Immature natural killer cell (primary cell): ENCODE results near the gene HLA-DMA. TPM values are rescaled to one million over a fixed set of nuclear protein-coding genes. Genes with fewer than 3 reads are reported as not detected.

Experiments used
- DNase-seq, 3 donors: peaks; one replicate each; pipeline ENCODE4 v3.0.0; 2022; ENCODE audit warnings: mixed read lengths in 1 of 3
- H3K27ac Mint-ChIP-seq, 6 donors: one replicate each; pipeline ENCODE4 v1.8.0; 2020; ENCODE audit warnings: mixed read lengths in 6 of 6, mild to moderate bottlenecking in 5 of 6, inconsistent platforms in 4 of 6, moderate library complexity in 3 of 6
- H3K27me3 Mint-ChIP-seq, 3 donors: one replicate each; pipeline ENCODE4 v1.8.0; 2020 to 2021; ENCODE audit warnings: low read depth in 3 of 3, mild to moderate bottlenecking in 3 of 3, mixed read lengths in 3 of 3, moderate library complexity in 3 of 3, inconsistent platforms in 1 of 3
- H3K36me3 Mint-ChIP-seq, 3 donors: one replicate each; pipeline ENCODE4 v1.8.0; 2020; ENCODE audit warnings: mixed read lengths in 3 of 3, inconsistent platforms in 2 of 3, mild to moderate bottlenecking in 2 of 3
- H3K4me1 Mint-ChIP-seq, 2 donors: one replicate each; pipeline ENCODE4 v1.8.0; 2020; ENCODE audit warnings: inconsistent platforms in 2 of 2, mild to moderate bottlenecking in 2 of 2, mixed read lengths in 2 of 2, moderate library complexity in 1 of 2
- H3K4me3 Mint-ChIP-seq, 5 donors: one replicate each; pipeline ENCODE4 v1.8.0; 2020; ENCODE audit warnings: mild to moderate bottlenecking in 5 of 5, mixed read lengths in 5 of 5, inconsistent platforms in 3 of 5, moderate library complexity in 3 of 5
- H3K9me3 Mint-ChIP-seq, 6 donors: one replicate each; pipeline ENCODE4 v1.8.0; 2020; ENCODE audit warnings: mild to moderate bottlenecking in 6 of 6, mixed read lengths in 6 of 6, inconsistent platforms in 4 of 6, moderate library complexity in 3 of 6
- polyA plus RNA-seq, 3 donors: library from polyadenylated mRNA; unstranded; fragments of 300-500 nt; fragmentation: Illumina TruSeq; gene quantifications; one replicate each; pipeline ENCODE4 v1.2.3, GENCODE V29; 2021

The HLA-DMA gene
- polyA plus RNA-seq, 3 donors from 2014 or later = 39.2 to 78.7 (median 69.7) TPM

- no peak overlapping the region for H3K27ac Mint-ChIP-seq
- H3K27me3 Mint-ChIP-seq = no peaks in the 10 kb centered on the region
- peaks cover 0 to 5% (median 3%) of the 10 kb centered on the region in 3 donors for H3K36me3 Mint-ChIP-seq
- DNase-seq = no peak
- no peaks in the 10 kb centered on the region for H3K9me3 Mint-ChIP-seq
- peaks cover 9 to 48% of the 10 kb centered on the region in 2 donors for H3K4me1 Mint-ChIP-seq
- H3K4me3 Mint-ChIP-seq = no peak overlapping the region
Observed at GRCh38 chr6:32960563-32960962, 7.7 kb upstream of the HLA-DMA start.

GRCh38 chr6:32956176-32956575, 3.3 kb upstream of the HLA-DMA start:
- H3K27me3 Mint-ChIP-seq = peaks cover 0 to 2% (median 0%) of the 10 kb centered on the region in 3 donors
- H3K27ac Mint-ChIP-seq = peak overlapping the region in 1 of 6 donors; percentile 18

GRCh38 chr6:32954986-32955802, 2.3 kb upstream of the HLA-DMA start:
- no peak for DNase-seq
- Mint-ChIP-seq H3K36me3 (peaks cover 0 to 5% (median 5%) of the 10 kb centered on the region in 3 donors), H3K4me1 (peaks cover 19 to 41% of the 10 kb centered on the region in 2 donors), H3K9me3 (no peaks in the 10 kb centered on the region), H3K4me3 (no peak overlapping the region), H3K27ac (peak overlapping the region in 1 of 6 donors; percentile 3), H3K27me3 (peaks cover 0 to 2% (median 0%) of the 10 kb centered on the region in 3 donors)

More at GRCh38 chr6:32956176-32956575, 3.3 kb upstream of the HLA-DMA start:
- Mint-ChIP-seq H3K36me3 (peaks cover 0 to 8% (median 5%) of the 10 kb centered on the region in 3 donors), H3K4me3 (no peak overlapping the region), H3K4me1 (peaks cover 19 to 42% of the 10 kb centered on the region in 2 donors), H3K9me3 (no peaks in the 10 kb centered on the region)
- no peak for DNase-seq

GRCh38 chr6:32954267-32954666, 1.4 kb upstream of the HLA-DMA start:
- Mint-ChIP-seq H3K4me3 (no peak overlapping the region), H3K27me3 (peaks cover 0 to 2% (median 0%) of the 10 kb centered on the region in 3 donors), H3K4me1 (peaks cover 25 to 38% of the 10 kb centered on the region in 2 donors), H3K9me3 (no peaks in the 10 kb centered on the region), H3K27ac (peak overlapping the region in 1 of 6 donors; percentile 20), H3K36me3 (peaks cover 0 to 5% (median 5%) of the 10 kb centered on the region in 3 donors)
- DNase-seq = no peak

- H3K9me3 Mint-ChIP-seq = no peaks in the 10 kb centered on the region
- DNase-seq = no peak
- H3K4me1 Mint-ChIP-seq = peaks cover 25 to 38% of the 10 kb centered on the region in 2 donors
- H3K36me3 Mint-ChIP-seq = peaks cover 0 to 5% (median 5%) of the 10 kb centered on the region in 3 donors
- peak overlapping the region in 3 of 6 donors; percentile 54 to 87 (median 85) for H3K27ac Mint-ChIP-seq
- H3K4me3 Mint-ChIP-seq = peak overlapping the region in 1 of 5 donors; percentile 36
- H3K27me3 Mint-ChIP-seq = peaks cover 0 to 2% (median 0%) of the 10 kb centered on the region in 3 donors
Observed at GRCh38 chr6:32953775-32954174, 878 bp upstream of the HLA-DMA start.

GRCh38 chr6:32950449-32950848, 2.4 kb downstream of the HLA-DMA start:
- Mint-ChIP-seq H3K36me3 (peaks cover 0 to 5% (median 0%) of the 10 kb centered on the region in 3 donors), H3K9me3 (no peaks in the 10 kb centered on the region), H3K4me3 (no peak overlapping the region), H3K27ac (peak overlapping the region in 1 of 6 donors; percentile 49), H3K27me3 (peaks cover 0 to 2% (median 0%) of the 10 kb centered on the region in 3 donors), H3K4me1 (peaks cover 28 to 43% of the 10 kb centered on the region in 2 donors)
- DNase-seq = no peak

- peaks cover 0 to 1% (median 0%) of the 10 kb centered on the region in 3 donors for H3K36me3 Mint-ChIP-seq
- no peak overlapping the region for H3K4me3 Mint-ChIP-seq
- peak overlapping the region in 1 of 6 donors; percentile 49 for H3K27ac Mint-ChIP-seq
- peaks cover 0 to 2% (median 0%) of the 10 kb centered on the region in 3 donors for H3K27me3 Mint-ChIP-seq
- no peaks in the 10 kb centered on the region for H3K9me3 Mint-ChIP-seq
- DNase-seq = no peak
- H3K4me1 Mint-ChIP-seq = peaks cover 31 to 43% of the 10 kb centered on the region in 2 donors
Observed at GRCh38 chr6:32950010-32950409, 2.9 kb downstream of the HLA-DMA start.

- Mint-ChIP-seq H3K27me3 (peaks cover 0 to 6% (median 0%) of the 10 kb centered on the region in 3 donors), H3K4me1 (peaks cover 40 to 47% of the 10 kb centered on the region in 2 donors), H3K36me3 (no peaks in the 10 kb centered on the region), H3K27ac (peak overlapping the region in 1 of 6 donors; percentile 27), H3K9me3 (no peaks in the 10 kb centered on the region), H3K4me3 (no peak overlapping the region)
- no peak for DNase-seq
Observed at GRCh38 chr6:32949113-32949512, 3.8 kb downstream of the HLA-DMA start.

GRCh38 chr6:32947552-32948465, 5.1 kb downstream of the HLA-DMA start:
- no peaks in the 10 kb centered on the region for H3K36me3 Mint-ChIP-seq
- H3K4me3 Mint-ChIP-seq = no peak overlapping the region
- no peaks in the 10 kb centered on the region for H3K9me3 Mint-ChIP-seq
- H3K27ac Mint-ChIP-seq = peak overlapping the region in 3 of 6 donors; percentile 22 to 50 (median 35)
- peak; percentile 38 to 46 (median 42) for DNase-seq
- peaks cover 42 to 47% of the 10 kb centered on the region in 2 donors for H3K4me1 Mint-ChIP-seq
- peaks cover 0 to 8% (median 2%) of the 10 kb centered on the region in 3 donors for H3K27me3 Mint-ChIP-seq

GRCh38 chr6:32946893-32947292, 6.0 kb downstream of the HLA-DMA start:
- H3K27ac Mint-ChIP-seq = peak overlapping the region in 1 of 6 donors; percentile 5
- no peaks in the 10 kb centered on the region for H3K36me3 Mint-ChIP-seq
- H3K27me3 Mint-ChIP-seq = peaks cover 0 to 8% (median 2%) of the 10 kb centered on the region in 3 donors

GRCh38 chr6:32945953-32946352, 6.9 kb downstream of the HLA-DMA start:
- Mint-ChIP-seq H3K4me1 (peaks cover 54 to 56% of the 10 kb centered on the region in 2 donors), H3K36me3 (no peaks in the 10 kb centered on the region), H3K4me3 (peak overlapping the region in 2 of 5 donors; percentile 22 to 36), H3K27ac (peak overlapping the region in 4 of 6 donors; percentile 91 to 98 (median 95)), H3K27me3 (peaks cover 0 to 8% (median 2%) of the 10 kb centered on the region in 3 donors), H3K9me3 (no peaks in the 10 kb centered on the region)
- no peak for DNase-seq

More at GRCh38 chr6:32946893-32947292, 6.0 kb downstream of the HLA-DMA start:
- Mint-ChIP-seq H3K4me1 (peaks cover 45 to 47% of the 10 kb centered on the region in 2 donors), H3K4me3 (no peak overlapping the region), H3K9me3 (no peaks in the 10 kb centered on the region)
- DNase-seq = no peak

- Mint-ChIP-seq H3K4me3 (peak overlapping the region; percentile 19 to 85 (median 57)), H3K4me1 (peaks cover 61% of the 10 kb centered on the region in 2 donors), H3K27ac (peak overlapping the region; percentile 91 to 98 (median 96)), H3K9me3 (no peaks in the 10 kb centered on the region), H3K36me3 (no peaks in the 10 kb centered on the region), H3K27me3 (peaks cover 0 to 8% (median 2%) of the 10 kb centered on the region in 3 donors)
- peak; percentile 32 to 47 (median 38) for DNase-seq
Observed at GRCh38 chr6:32945108-32945760, 7.7 kb downstream of the HLA-DMA start.
